ENCODE results near the gene NTF4.

The NTF4 gene

GRCh38 chr19:49103331-49104085 lies 38.9 kb upstream of the NTF4 start:
- H3K27ac ChIP-seq = no peak overlapping the region
- no peak for DNase-seq
- no peak overlapping the region for H3K4me3 ChIP-seq (ENCODE audit: low read depth, low read length)
- no peak for TF ChIP-seq CTCF (IDR thresholded peaks at IDR 0.05; ENCODE audit: low read depth, low read length, missing control alignments)
- peaks cover 85% of the 10 kb centered on the region for H3K36me3 ChIP-seq (replicated peaks)
- in situ Hi-C loops (cut with HindIII; ENCODE audit: low pct_ligation_motif_present, low sequenced_read_pairs) = no loop called here
- no peaks in the 10 kb centered on the region for H3K27me3 ChIP-seq (replicated peaks)

GRCh38 chr19:49102303-49102702 lies 37.7 kb upstream of the NTF4 start:
- in situ Hi-C loops (cut with HindIII; ENCODE audit: low pct_ligation_motif_present, low sequenced_read_pairs) = no loop called here
- TF ChIP-seq CTCF (IDR thresholded peaks at IDR 0.05; ENCODE audit: low read depth, low read length, missing control alignments) = no peak
- H3K4me3 ChIP-seq (ENCODE audit: low read depth, low read length) = no peak overlapping the region
- no peak overlapping the region for H3K27ac ChIP-seq
- H3K36me3 ChIP-seq (replicated peaks) = peaks cover 79% of the 10 kb centered on the region
- no peaks in the 10 kb centered on the region for H3K27me3 ChIP-seq (replicated peaks)
- DNase-seq = no peak

GRCh38 chr19:49101160-49101559 lies 36.5 kb upstream of the NTF4 start:
- no peak for DNase-seq
- Histone ChIP-seq H3K27ac (no peak overlapping the region), H3K27me3 (replicated peaks) (no peaks in the 10 kb centered on the region), H3K4me3 (ENCODE audit: low read depth, low read length) (no peak overlapping the region), H3K36me3 (replicated peaks) (peaks cover 79% of the 10 kb centered on the region)
- in situ Hi-C loops (cut with HindIII; ENCODE audit: low pct_ligation_motif_present, low sequenced_read_pairs) = no loop called here
- no peak for TF ChIP-seq CTCF (IDR thresholded peaks at IDR 0.05; ENCODE audit: low read depth, low read length, missing control alignments)

- Histone ChIP-seq H3K27me3 (replicated peaks) (no peaks in the 10 kb centered on the region), H3K27ac (no peak overlapping the region), H3K4me3 (ENCODE audit: low read depth, low read length) (no peak overlapping the region), H3K36me3 (replicated peaks) (peaks cover 73% of the 10 kb centered on the region)
- in situ Hi-C loops (cut with HindIII; ENCODE audit: low pct_ligation_motif_present, low sequenced_read_pairs) = no loop called here
- DNase-seq = no peak
- TF ChIP-seq CTCF (IDR thresholded peaks at IDR 0.05; ENCODE audit: low read depth, low read length, missing control alignments) = no peak
Measured at GRCh38 chr19:49098795-49099194, 34.2 kb upstream of the NTF4 start.

- in situ Hi-C loops (cut with HindIII; ENCODE audit: low pct_ligation_motif_present, low sequenced_read_pairs) = no loop called here
- Histone ChIP-seq H3K4me3 (ENCODE audit: low read depth, low read length) (no peak overlapping the region), H3K36me3 (replicated peaks) (peaks cover 77% of the 10 kb centered on the region), H3K27me3 (replicated peaks) (no peaks in the 10 kb centered on the region), H3K27ac (no peak overlapping the region)
- DNase-seq = peak; percentile 60
- peak; percentile 100 for TF ChIP-seq CTCF (IDR thresholded peaks at IDR 0.05; ENCODE audit: low read depth, low read length, missing control alignments)
Measured at GRCh38 chr19:49097453-49098288, 33.1 kb upstream of the NTF4 start.
